A549 treated with DMSO at 1 μM for 4 hours (cell line): Measurements from ENCODE around the gene ISL1. TPM values are rescaled to one million over a fixed set of nuclear protein-coding genes. Genes with fewer than 3 reads are reported as not detected.

Experiments
- total RNA-seq: library from RNA; stranded (reverse); fragments of 200-300 nt; extraction: Qiagen RNA extraction; gene quantifications from 5 replicates; pipeline ENCODE4 v1.2.3, GENCODE V29; 2022; ENCODE audit warnings: low read depth

ISL1 gene
- total RNA-seq = not detected in 5 replicates

DNA sequence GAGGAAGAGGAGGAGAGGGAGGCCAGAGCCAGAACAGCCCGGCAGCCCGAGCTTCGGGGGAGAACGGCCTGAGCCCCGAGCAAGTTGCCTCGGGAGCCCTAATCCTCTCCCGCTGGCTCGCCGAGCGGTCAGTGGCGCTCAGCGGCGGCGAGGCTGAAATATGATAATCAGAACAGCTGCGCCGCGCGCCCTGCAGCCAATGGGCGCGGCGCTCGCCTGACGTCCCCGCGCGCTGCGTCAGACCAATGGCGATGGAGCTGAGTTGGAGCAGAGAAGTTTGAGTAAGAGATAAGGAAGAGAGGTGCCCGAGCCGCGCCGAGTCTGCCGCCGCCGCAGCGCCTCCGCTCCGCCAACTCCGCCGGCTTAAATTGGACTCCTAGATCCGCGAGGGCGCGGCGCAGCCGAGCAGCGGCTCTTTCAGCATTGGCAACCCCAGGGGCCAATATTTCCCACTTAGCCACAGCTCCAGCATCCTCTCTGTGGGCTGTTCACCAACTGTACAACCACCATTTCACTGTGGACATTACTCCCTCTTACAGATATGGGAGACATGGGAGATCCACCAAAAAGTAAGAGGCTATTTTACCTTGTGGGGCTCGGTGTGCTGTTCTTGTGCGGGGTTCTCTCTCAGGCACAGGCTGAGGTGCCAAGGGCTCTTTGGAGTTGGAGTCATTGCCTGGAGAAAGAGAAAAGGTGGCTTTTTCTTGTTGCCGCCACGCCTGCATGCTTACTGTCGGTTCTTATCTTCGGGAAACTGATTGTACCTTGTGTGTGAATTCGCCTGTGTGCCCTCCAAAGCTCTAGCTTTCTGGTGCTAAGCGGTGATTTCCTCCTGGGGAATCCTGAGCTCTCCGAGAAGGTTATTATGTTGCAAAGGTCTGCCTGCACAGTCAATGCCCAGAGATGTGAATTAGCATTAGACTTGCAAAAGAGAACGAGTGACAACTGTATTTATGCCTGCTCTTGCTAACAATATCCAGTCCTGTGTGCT is at the start of gene ISL1:
ISL1 (plus strand) TSS at position 318 of the 991 bp plus-strand sequence; CDS start at position 542, 224 bp downstream.

